ENCODE results near the gene IL4R.

IL4R gene

GRCh38 chr16:27363246-27363632, 49.5 kb downstream of the IL4R start:
- Mint-ChIP-seq H3K27ac (no peak overlapping the region), H3K9me3 (ENCODE audit: low read depth) (no peaks in the 10 kb centered on the region), H3K4me1 (ENCODE audit: low read depth) (peaks cover 58% of the 10 kb centered on the region), H3K36me3 (peaks cover 23% of the 10 kb centered on the region), H3K4me3 (no peak overlapping the region), H3K27me3 (no peaks in the 10 kb centered on the region)

GRCh38 chr16:27363797-27364196, 50.0 kb downstream of the IL4R start:
- Mint-ChIP-seq H3K27me3 (no peaks in the 10 kb centered on the region), H3K27ac (peak overlapping the region; percentile 99), H3K4me3 (peak overlapping the region; percentile 20), H3K36me3 (peaks cover 21% of the 10 kb centered on the region), H3K4me1 (ENCODE audit: low read depth) (peaks cover 62% of the 10 kb centered on the region), H3K9me3 (ENCODE audit: low read depth) (no peaks in the 10 kb centered on the region)

- Mint-ChIP-seq H3K9me3 (ENCODE audit: low read depth) (no peaks in the 10 kb centered on the region), H3K36me3 (peaks cover 16% of the 10 kb centered on the region), H3K4me1 (ENCODE audit: low read depth) (peaks cover 70% of the 10 kb centered on the region), H3K4me3 (peak overlapping the region; percentile 47), H3K27me3 (no peaks in the 10 kb centered on the region), H3K27ac (peak overlapping the region; percentile 99)
These were observed 50.8 kb downstream of the IL4R start for GRCh38 chr16:27364493-27365141.

GRCh38 chr16:27365142-27366089, 51.6 kb downstream of the IL4R start:
- H3K27ac Mint-ChIP-seq = peak overlapping the region; percentile 99
- H3K4me3 Mint-ChIP-seq = peak overlapping the region; percentile 47

GRCh38 chr16:27366687-27367460, 53.1 kb downstream of the IL4R start:
- Mint-ChIP-seq H3K27me3 (no peaks in the 10 kb centered on the region), H3K9me3 (ENCODE audit: low read depth) (peaks cover 6% of the 10 kb centered on the region), H3K27ac (peak overlapping the region; percentile 99), H3K4me1 (ENCODE audit: low read depth) (peaks cover 83% of the 10 kb centered on the region), H3K4me3 (peak overlapping the region; percentile 69), H3K36me3 (peaks cover 13% of the 10 kb centered on the region)

More at GRCh38 chr16:27365142-27366089, 51.6 kb downstream of the IL4R start:
- Mint-ChIP-seq H3K27me3 (no peaks in the 10 kb centered on the region), H3K36me3 (peaks cover 16% of the 10 kb centered on the region), H3K9me3 (ENCODE audit: low read depth) (peaks cover 4% of the 10 kb centered on the region), H3K4me1 (ENCODE audit: low read depth) (peaks cover 78% of the 10 kb centered on the region)

GRCh38 chr16:27367461-27368357, 53.9 kb downstream of the IL4R start:
- Mint-ChIP-seq H3K4me3 (peak overlapping the region; percentile 61), H3K4me1 (ENCODE audit: low read depth) (peaks cover 77% of the 10 kb centered on the region), H3K27ac (peak overlapping the region; percentile 99)

GRCh38 chr16:27368358-27368722, 54.6 kb downstream of the IL4R start:
- Mint-ChIP-seq H3K36me3 (peaks cover 8% of the 10 kb centered on the region), H3K27me3 (no peaks in the 10 kb centered on the region), H3K27ac (peak overlapping the region; percentile 99), H3K9me3 (ENCODE audit: low read depth) (peaks cover 6% of the 10 kb centered on the region), H3K4me3 (peak overlapping the region; percentile 61), H3K4me1 (ENCODE audit: low read depth) (peaks cover 77% of the 10 kb centered on the region)

More at GRCh38 chr16:27367461-27368357, 53.9 kb downstream of the IL4R start:
- H3K36me3 Mint-ChIP-seq = peaks cover 8% of the 10 kb centered on the region
- no peaks in the 10 kb centered on the region for H3K27me3 Mint-ChIP-seq
- H3K9me3 Mint-ChIP-seq (ENCODE audit: low read depth) = peaks cover 6% of the 10 kb centered on the region

GRCh38 chr16:27369806-27370205, 56.0 kb downstream of the IL4R start:
- Mint-ChIP-seq H3K9me3 (ENCODE audit: low read depth) (peaks cover 6% of the 10 kb centered on the region), H3K27me3 (no peaks in the 10 kb centered on the region), H3K27ac (peak overlapping the region; percentile 99), H3K4me1 (ENCODE audit: low read depth) (peaks cover 62% of the 10 kb centered on the region), H3K4me3 (peak overlapping the region; percentile 30), H3K36me3 (peaks cover 5% of the 10 kb centered on the region)

- peak overlapping the region; percentile 99 for H3K27ac Mint-ChIP-seq
- peaks cover 2% of the 10 kb centered on the region for H3K36me3 Mint-ChIP-seq
- H3K4me3 Mint-ChIP-seq = peak overlapping the region; percentile 12
- H3K4me1 Mint-ChIP-seq (ENCODE audit: low read depth) = peaks cover 57% of the 10 kb centered on the region
- no peaks in the 10 kb centered on the region for H3K27me3 Mint-ChIP-seq
- H3K9me3 Mint-ChIP-seq (ENCODE audit: low read depth) = peaks cover 6% of the 10 kb centered on the region
These were observed 56.5 kb downstream of the IL4R start for GRCh38 chr16:27370318-27370717.

GRCh38 chr16:27373312-27373711, 59.5 kb downstream of the IL4R start:
- H3K4me1 Mint-ChIP-seq (ENCODE audit: low read depth) = peaks cover 46% of the 10 kb centered on the region
- H3K36me3 Mint-ChIP-seq = no peaks in the 10 kb centered on the region
- H3K9me3 Mint-ChIP-seq (ENCODE audit: low read depth) = peaks cover 6% of the 10 kb centered on the region
- H3K27ac Mint-ChIP-seq = no peak overlapping the region
- H3K4me3 Mint-ChIP-seq = no peak overlapping the region
- H3K27me3 Mint-ChIP-seq = no peaks in the 10 kb centered on the region

GRCh38 chr16:27374221-27374803, 60.5 kb downstream of the IL4R start:
- H3K4me3 Mint-ChIP-seq = no peak overlapping the region
- no peaks in the 10 kb centered on the region for H3K36me3 Mint-ChIP-seq
- H3K4me1 Mint-ChIP-seq (ENCODE audit: low read depth) = peaks cover 45% of the 10 kb centered on the region
- no peak overlapping the region for H3K27ac Mint-ChIP-seq
- no peaks in the 10 kb centered on the region for H3K27me3 Mint-ChIP-seq
- peaks cover 6% of the 10 kb centered on the region for H3K9me3 Mint-ChIP-seq (ENCODE audit: low read depth)

GRCh38 chr16:27374804-27375425, 61.1 kb downstream of the IL4R start:
- no peaks in the 10 kb centered on the region for H3K27me3 Mint-ChIP-seq
- H3K4me3 Mint-ChIP-seq = no peak overlapping the region
- no peaks in the 10 kb centered on the region for H3K36me3 Mint-ChIP-seq
- no peak overlapping the region for H3K27ac Mint-ChIP-seq
- H3K4me1 Mint-ChIP-seq (ENCODE audit: low read depth) = peaks cover 40% of the 10 kb centered on the region
- peaks cover 6% of the 10 kb centered on the region for H3K9me3 Mint-ChIP-seq (ENCODE audit: low read depth)

GRCh38 chr16:27377666-27378485, 64.1 kb downstream of the IL4R start:
- Mint-ChIP-seq H3K9me3 (ENCODE audit: low read depth) (no peaks in the 10 kb centered on the region), H3K27ac (peak overlapping the region; percentile 88), H3K4me3 (peak overlapping the region; percentile 17), H3K36me3 (no peaks in the 10 kb centered on the region), H3K4me1 (ENCODE audit: low read depth) (peaks cover 36% of the 10 kb centered on the region), H3K27me3 (no peaks in the 10 kb centered on the region)
